ENCODE measurements around the gene FRMPD2. TPM values are rescaled to one million over a fixed set of nuclear protein-coding genes. Genes with fewer than 3 reads are reported as not detected.
A peak's percentile ranks its signal among the peaks of the same experiment; 100 is the strongest.

Gene FRMPD2
- total RNA-seq, 1 donor from 2014 or later: 1.6 TPM

DNA sequence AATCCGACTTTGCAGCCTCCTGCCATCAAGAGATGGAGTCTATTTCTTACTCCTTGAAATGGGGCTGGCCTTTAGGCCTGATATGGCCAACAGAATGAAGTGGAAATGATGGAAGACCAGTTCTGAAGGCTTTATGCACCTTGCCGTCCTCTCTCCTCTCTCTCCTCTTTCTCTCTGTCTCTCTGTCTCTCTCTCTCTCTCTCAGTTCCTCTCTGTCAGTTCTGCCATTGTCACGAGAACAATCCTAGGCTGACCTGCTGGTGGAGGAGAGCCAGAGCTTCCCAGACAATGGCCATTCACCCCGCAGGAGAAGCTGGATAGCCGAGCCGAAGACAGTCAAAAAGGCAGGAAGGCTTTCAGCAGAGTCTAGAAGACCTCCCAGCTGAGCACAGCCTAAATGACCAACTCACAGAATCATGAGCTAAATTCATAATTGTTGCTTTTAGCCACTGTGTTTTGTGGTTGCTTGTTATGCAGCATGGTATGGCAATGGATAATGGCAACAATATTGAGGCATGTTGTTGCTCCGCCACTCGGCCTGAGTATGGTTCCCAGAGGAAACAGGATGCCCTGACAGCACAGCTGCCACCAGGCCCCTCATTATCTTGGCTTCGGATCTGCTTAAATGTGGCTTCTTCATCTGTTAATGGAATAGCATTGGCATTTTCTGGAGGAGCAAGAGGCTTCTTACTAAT, 35.5 kb downstream of the FRMPD2 start:
- Mint-ChIP-seq H3K4me1 (ENCODE audit: low read depth, unreplicated experiment) (peaks cover 34% of the 10 kb centered on the region), H3K27ac (ENCODE audit: unreplicated experiment) (peak overlapping the region; percentile 66), H3K4me3 (ENCODE audit: unreplicated experiment) (no peak overlapping the region), H3K27me3 (ENCODE audit: unreplicated experiment) (peaks cover 7% of the 10 kb centered on the region), H3K36me3 (ENCODE audit: unreplicated experiment) (no peaks in the 10 kb centered on the region), H3K9me3 (ENCODE audit: unreplicated experiment) (peaks cover 6% of the 10 kb centered on the region)
- TF ChIP-seq CTCF (IDR thresholded peaks at IDR 0.05; ENCODE audit: partially characterized antibody, unreplicated experiment): no peak
- DNase-seq: no peak

- Mint-ChIP-seq H3K27me3 (ENCODE audit: unreplicated experiment) (peaks cover 10% of the 10 kb centered on the region), H3K9me3 (ENCODE audit: unreplicated experiment) (peaks cover 6% of the 10 kb centered on the region), H3K27ac (ENCODE audit: unreplicated experiment) (no peak overlapping the region), H3K36me3 (ENCODE audit: unreplicated experiment) (no peaks in the 10 kb centered on the region), H3K4me1 (ENCODE audit: low read depth, unreplicated experiment) (peaks cover 29% of the 10 kb centered on the region), H3K4me3 (ENCODE audit: unreplicated experiment) (no peak overlapping the region)
- no peak for DNase-seq
- no peak for TF ChIP-seq CTCF (IDR thresholded peaks at IDR 0.05; ENCODE audit: partially characterized antibody, unreplicated experiment)
Measured at GRCh38 chr10:48237259-48238250, 36.9 kb downstream of the FRMPD2 start.

- Mint-ChIP-seq H3K4me3 (ENCODE audit: unreplicated experiment) (no peak overlapping the region), H3K27me3 (ENCODE audit: unreplicated experiment) (peaks cover 11% of the 10 kb centered on the region), H3K9me3 (ENCODE audit: unreplicated experiment) (peaks cover 6% of the 10 kb centered on the region), H3K4me1 (ENCODE audit: low read depth, unreplicated experiment) (peaks cover 38% of the 10 kb centered on the region), H3K36me3 (ENCODE audit: unreplicated experiment) (no peaks in the 10 kb centered on the region), H3K27ac (ENCODE audit: unreplicated experiment) (no peak overlapping the region)
- no peak for TF ChIP-seq CTCF (IDR thresholded peaks at IDR 0.05; ENCODE audit: partially characterized antibody, unreplicated experiment)
- DNase-seq: no peak
Measured at GRCh38 chr10:48236199-48236621, 38.3 kb downstream of the FRMPD2 start.

GRCh38 chr10:48235501-48235900, 39.0 kb downstream of the FRMPD2 start:
- no peak for TF ChIP-seq CTCF (IDR thresholded peaks at IDR 0.05; ENCODE audit: partially characterized antibody, unreplicated experiment)
- no peaks in the 10 kb centered on the region for H3K36me3 Mint-ChIP-seq (ENCODE audit: unreplicated experiment)
- DNase-seq: no peak
- peaks cover 34% of the 10 kb centered on the region for H3K4me1 Mint-ChIP-seq (ENCODE audit: low read depth, unreplicated experiment)
- no peak overlapping the region for H3K27ac Mint-ChIP-seq (ENCODE audit: unreplicated experiment)
- H3K4me3 Mint-ChIP-seq (ENCODE audit: unreplicated experiment): no peak overlapping the region
- H3K27me3 Mint-ChIP-seq (ENCODE audit: unreplicated experiment): peaks cover 11% of the 10 kb centered on the region
- peaks cover 6% of the 10 kb centered on the region for H3K9me3 Mint-ChIP-seq (ENCODE audit: unreplicated experiment)

Measured in glutamatergic neuron (in vitro differentiated cells).